ENCODE data around the gene IGF2BP3. TPM values are rescaled to one million over a fixed set of nuclear protein-coding genes. Genes with fewer than 3 reads are reported as not detected.
"Not testable (repeated sequence)": the region's sequence is repeated elsewhere in the genome, so short reads cannot be mapped to it uniquely, and the experiment has no call there.

Gene IGF2BP3
- total RNA-seq, 1 experiment from 2014 or later, result 11.7 TPM

- intact Hi-C loops (cut with micrococcal nuclease), result loop anchor here (2.0 kb wide), 1 partner anchor 61 kb away; no protein-coding TSS in a partner anchor
- Histone ChIP-seq H3K9ac (ENCODE audit: low read length) (no peak overlapping the region), H3K4me3 (ENCODE audit: low read length) (peak overlapping the region; percentile 36), H3K9me3 (ENCODE audit: low read length) (no peaks in the 10 kb centered on the region), H3K4me2 (ENCODE audit: low read length) (peak overlapping the region; percentile 71), H3K27ac (ENCODE audit: low read length) (peak overlapping the region; percentile 64), H3K9me2 (replicated peaks; ENCODE audit: low read length) (no peaks in the 10 kb centered on the region), H3F3A (ENCODE audit: low read length, unreplicated experiment) (peaks cover 7% of the 10 kb centered on the region), H3K36me3 (ENCODE audit: low read depth, low read length) (no peaks in the 10 kb centered on the region), H3K4me1 (ENCODE audit: insufficient read depth, low read length) (peaks cover 25% of the 10 kb centered on the region), H3K27me3 (ENCODE audit: low read length) (no peaks in the 10 kb centered on the region), H3K79me2 (ENCODE audit: low read length) (no peaks in the 10 kb centered on the region), H4K20me1 (ENCODE audit: low read length) (no peaks in the 10 kb centered on the region), H2AFZ (ENCODE audit: low read length) (no peak overlapping the region)
- DNase-seq (peak; percentile 79), ATAC-seq (peak; percentile 75)
- TF ChIP-seq CTCF (conservative IDR thresholded peaks at IDR 0.05; ENCODE audit: low read depth, low read length) (0 out of 2 replicates have a peak, but pooled peaks have one; percentile 16), EZH2 (IDR thresholded peaks at IDR 0.05; ENCODE audit: low read length, unreplicated experiment) (no peak)
- BruUV-seq (replicated peaks), result no TSS peak
- CTCF ChIA-PET, result interaction anchor here (1.1 kb wide), 1 partner anchor 60 kb away, joined by 3 read pairs; no protein-coding TSS in a partner anchor
- POLR2A ChIA-PET (ENCODE audit: unreplicated experiment), result no interaction called here
These were observed 52.2 kb downstream of the IGF2BP3 start for GRCh38 chr7:23418046-23418445.

GRCh38 chr7:23415198-23415597 lies 55.1 kb downstream of the IGF2BP3 start:
- TF ChIP-seq EZH2 (IDR thresholded peaks at IDR 0.05; ENCODE audit: low read length, unreplicated experiment), result no peak
- TF ChIP-seq CTCF (conservative IDR thresholded peaks at IDR 0.05; ENCODE audit: low read depth, low read length), result no peak
- TF ChIP-seq EZH2phosphoT487 (IDR thresholded peaks at IDR 0.05; ENCODE audit: borderline replicate concordance, low read length), result no peak
- no TSS peak for BruUV-seq (replicated peaks)
- Histone ChIP-seq H3K9ac (ENCODE audit: low read length) (no peak overlapping the region), H2AFZ (ENCODE audit: low read length) (no peak overlapping the region), H3K9me3 (ENCODE audit: low read length) (no peaks in the 10 kb centered on the region), H3K36me3 (ENCODE audit: low read depth, low read length) (no peaks in the 10 kb centered on the region), H3K79me2 (ENCODE audit: low read length) (no peaks in the 10 kb centered on the region), H3F3A (ENCODE audit: low read length, unreplicated experiment) (peaks cover 7% of the 10 kb centered on the region), H4K20me1 (ENCODE audit: low read length) (no peaks in the 10 kb centered on the region), H3K4me3 (ENCODE audit: low read length) (no peak overlapping the region), H3K4me2 (ENCODE audit: low read length) (no peak overlapping the region), H3K9me2 (replicated peaks; ENCODE audit: low read length) (no peaks in the 10 kb centered on the region), H3K27ac (ENCODE audit: low read length) (no peak overlapping the region), H3K27me3 (ENCODE audit: low read length) (no peaks in the 10 kb centered on the region), H3K4me1 (ENCODE audit: insufficient read depth, low read length) (peaks cover 25% of the 10 kb centered on the region)
- POLR2A ChIA-PET (ENCODE audit: unreplicated experiment), result no interaction called here
- ATAC-seq, result no peak
- DNase-seq, result no peak
- intact Hi-C loops (cut with micrococcal nuclease), result no loop called here
- CTCF ChIA-PET, result no interaction called here

GRCh38 chr7:23410446-23411183 lies 59.7 kb downstream of the IGF2BP3 start:
- Histone ChIP-seq H4K20me1 (ENCODE audit: low read length) (no peaks in the 10 kb centered on the region), H3K4me2 (ENCODE audit: low read length) (no peak overlapping the region), H3K79me2 (ENCODE audit: low read length) (no peaks in the 10 kb centered on the region), H2AFZ (ENCODE audit: low read length) (no peak overlapping the region), H3K36me3 (ENCODE audit: low read depth, low read length) (no peaks in the 10 kb centered on the region), H3K27me3 (ENCODE audit: low read length) (no peaks in the 10 kb centered on the region), H3K9ac (ENCODE audit: low read length) (no peak overlapping the region), H3K27ac (ENCODE audit: low read length) (no peak overlapping the region), H3K9me2 (replicated peaks; ENCODE audit: low read length) (no peaks in the 10 kb centered on the region), H3K9me3 (ENCODE audit: low read length) (no peaks in the 10 kb centered on the region), H3F3A (ENCODE audit: low read length, unreplicated experiment) (no peaks in the 10 kb centered on the region), H3K4me3 (ENCODE audit: low read length) (no peak overlapping the region), H3K4me1 (ENCODE audit: insufficient read depth, low read length) (no peaks in the 10 kb centered on the region)
- ATAC-seq (no peak), DNase-seq (no peak)
- no TSS peak for BruUV-seq (replicated peaks)
- ChIA-PET POLR2A (ENCODE audit: unreplicated experiment) (interaction anchor here (0.6 kb wide), 1 partner anchor 112 kb away, joined by 3 read pairs; no protein-coding TSS in a partner anchor), CTCF (interaction anchor here (0.6 kb wide), 1 partner anchor 112 kb away, joined by 3 read pairs; no protein-coding TSS in a partner anchor)
- intact Hi-C loops (cut with micrococcal nuclease), result no loop called here
- no peak for TF ChIP-seq EZH2 (IDR thresholded peaks at IDR 0.05; ENCODE audit: low read length, unreplicated experiment)
- TF ChIP-seq CTCF (conservative IDR thresholded peaks at IDR 0.05; ENCODE audit: low read depth, low read length), result no peak
- TF ChIP-seq EZH2phosphoT487 (IDR thresholded peaks at IDR 0.05; ENCODE audit: borderline replicate concordance, low read length), result no peak

- H3F3A ChIP-seq (ENCODE audit: low read length, unreplicated experiment); H3K27ac ChIP-seq (ENCODE audit: low read length); H3K79me2 ChIP-seq (ENCODE audit: low read length); H3K4me1 ChIP-seq (ENCODE audit: insufficient read depth, low read length); H3K4me2 ChIP-seq (ENCODE audit: low read length); ATAC-seq; H4K20me1 ChIP-seq (ENCODE audit: low read length); H3K9me2 ChIP-seq (replicated peaks; ENCODE audit: low read length); BruUV-seq (replicated peaks); DNase-seq; H3K9me3 ChIP-seq (ENCODE audit: low read length); H3K36me3 ChIP-seq (ENCODE audit: low read depth, low read length); H2AFZ ChIP-seq (ENCODE audit: low read length); intact Hi-C loops (cut with micrococcal nuclease); H3K27me3 ChIP-seq (ENCODE audit: low read length); POLR2A ChIA-PET (ENCODE audit: unreplicated experiment); H3K9ac ChIP-seq (ENCODE audit: low read length); H3K4me3 ChIP-seq (ENCODE audit: low read length): not testable (repeated sequence)
- CTCF ChIA-PET, result interaction anchor here (0.6 kb wide), 1 partner anchor 135 kb away, joined by 6 read pairs; no protein-coding TSS in a partner anchor
These were observed 63.7 kb downstream of the IGF2BP3 start for GRCh38 chr7:23406564-23406963.
